NK-92 (cell line): Measurements from ENCODE around the gene MTCH1.
"Not testable (repeated sequence)": the region's sequence is repeated elsewhere in the genome, so short reads cannot be mapped to it uniquely, and the experiment has no call there.

Source experiments
- DNase-seq: peaks from one replicate; lab custom pipeline; 2025; ENCODE audit not compliant: unreplicated experiment; lab: John Stamatoyannopoulos, UW

Gene MTCH1

DNA sequence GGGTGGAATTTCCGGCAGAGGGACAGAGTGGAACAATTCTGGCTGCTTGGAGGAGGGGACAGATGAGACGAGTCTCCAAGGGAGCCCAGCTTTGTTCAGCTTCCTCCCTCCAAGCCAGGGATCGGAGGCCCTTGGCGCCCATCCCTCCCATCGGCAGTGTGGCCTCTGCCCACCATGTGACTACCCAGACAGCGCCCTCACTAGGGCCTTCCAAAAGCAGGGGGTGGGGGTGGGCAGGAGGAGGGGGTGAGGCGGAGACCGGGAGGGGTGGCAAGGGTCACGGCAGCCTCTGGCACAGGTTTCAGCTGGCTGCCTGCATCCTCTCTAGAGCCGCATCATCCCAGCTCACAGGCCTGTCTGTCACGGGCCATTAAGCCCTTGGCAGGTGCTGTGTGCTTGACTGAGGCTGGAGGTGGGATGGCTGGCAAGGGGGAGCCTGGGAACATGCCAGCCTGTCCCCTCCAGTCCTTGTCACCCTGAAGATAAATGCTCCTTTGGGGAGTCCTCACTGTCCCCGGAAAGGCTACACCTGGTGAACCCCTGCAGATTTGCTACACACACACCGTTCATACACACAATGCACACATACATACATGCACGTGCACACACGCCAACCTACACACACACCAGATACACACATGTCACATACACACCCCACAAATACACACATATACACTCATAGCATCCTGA lies 13.2 kb upstream of the MTCH1 start:
- no peak for DNase-seq

DNA sequence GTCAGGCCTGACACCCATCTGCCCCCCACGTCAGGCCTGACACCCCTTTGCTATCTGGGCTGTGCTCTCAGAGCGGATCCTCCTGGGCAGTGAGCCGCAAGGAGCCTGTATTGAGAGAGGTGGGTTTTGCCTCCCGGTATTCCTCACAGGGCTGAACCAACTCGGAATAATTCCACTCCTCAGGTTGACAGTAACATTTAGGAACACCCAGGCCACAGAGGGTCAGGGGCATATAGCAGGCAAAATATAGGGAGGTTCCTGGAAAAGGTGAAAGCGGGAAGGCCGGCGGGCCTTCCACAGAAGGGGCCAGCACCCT lies 12.7 kb upstream of the MTCH1 start:
- DNase-seq: no peak

DNA sequence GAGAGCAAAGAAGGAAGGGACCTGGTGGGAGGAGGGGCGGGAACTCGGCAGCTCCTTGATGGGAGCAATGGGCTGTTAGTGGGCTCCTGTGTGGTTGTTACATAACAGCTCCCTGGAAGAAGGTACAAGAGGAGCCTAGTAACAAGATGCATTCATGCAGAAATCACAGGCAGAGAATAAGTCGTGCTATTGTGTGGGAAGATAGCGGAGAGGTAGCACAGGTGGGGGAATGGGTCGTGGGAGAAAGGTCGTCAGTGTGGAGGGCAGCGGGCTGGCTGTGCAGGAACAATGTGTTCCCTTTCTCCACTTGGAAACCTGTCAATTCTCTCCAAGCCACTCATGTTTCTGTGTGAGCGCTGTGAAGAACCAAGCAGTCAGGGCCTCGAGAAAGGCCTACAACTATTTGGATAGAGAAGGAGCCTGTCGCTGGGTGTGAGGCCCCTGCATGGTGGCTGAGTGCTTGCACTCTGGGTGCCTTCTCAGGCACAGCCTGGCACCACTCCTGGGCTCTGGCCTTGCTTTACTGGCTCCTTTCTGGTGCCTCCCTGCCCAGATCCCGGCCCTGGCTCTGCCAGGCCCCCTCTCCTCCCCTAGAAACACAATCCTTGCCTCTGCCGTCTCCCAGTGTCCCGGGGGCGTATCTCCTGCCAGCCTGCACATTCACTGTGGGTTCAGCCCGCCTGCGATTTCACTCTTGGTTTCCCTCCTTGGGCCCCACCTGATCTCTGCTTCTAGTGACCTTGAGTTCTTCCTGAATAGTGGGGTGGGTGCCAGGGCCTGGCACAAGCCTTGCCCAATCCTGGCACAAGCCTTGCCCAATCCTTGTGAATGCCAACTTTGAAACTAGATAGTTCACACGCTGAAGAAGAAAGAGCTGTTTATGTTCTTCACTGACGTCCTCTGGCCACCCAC lies 12.1 kb upstream of the MTCH1 start:
- DNase-seq: no peak

DNA sequence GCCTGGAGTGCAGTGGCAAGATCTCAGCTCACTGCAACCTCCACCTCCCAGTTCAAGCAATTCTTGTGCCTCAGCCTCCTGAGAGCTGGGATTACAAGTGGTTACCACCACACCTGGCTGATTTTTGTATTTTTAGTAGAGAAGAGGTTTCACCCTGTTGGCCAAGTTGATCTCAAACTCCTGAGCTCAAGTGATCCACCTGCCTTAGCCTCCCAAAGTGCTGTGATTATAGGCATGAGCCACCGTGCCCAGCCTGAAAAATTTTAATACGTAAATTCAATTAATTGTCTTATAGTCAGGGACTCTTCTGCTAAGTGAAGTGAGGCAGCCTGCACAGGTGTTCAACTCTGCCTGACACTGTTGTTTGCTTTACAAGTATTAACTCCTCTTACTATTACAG lies 4.4 kb upstream of the MTCH1 start:
- DNase-seq: not testable (repeated sequence)

DNA sequence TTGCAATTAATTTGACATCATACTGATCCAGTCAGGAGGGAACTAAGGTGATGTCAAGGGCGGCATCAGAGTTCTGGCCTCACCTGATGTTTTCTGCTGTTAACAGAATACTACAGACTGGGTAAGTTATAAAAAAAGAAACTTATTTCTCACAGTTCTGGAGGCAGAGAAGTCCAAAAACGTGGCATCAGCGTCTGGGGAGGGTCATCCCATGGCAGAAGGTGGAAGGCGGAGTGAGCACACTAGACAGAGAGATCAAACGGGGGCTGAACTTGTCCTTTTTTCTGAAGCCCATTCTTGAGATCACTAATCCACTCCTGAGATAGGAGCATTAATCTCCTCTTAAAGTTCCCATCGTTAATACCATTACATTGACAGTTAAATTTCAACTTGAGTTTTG lies 3.3 kb upstream of the MTCH1 start:
- DNase-seq: no peak

DNA sequence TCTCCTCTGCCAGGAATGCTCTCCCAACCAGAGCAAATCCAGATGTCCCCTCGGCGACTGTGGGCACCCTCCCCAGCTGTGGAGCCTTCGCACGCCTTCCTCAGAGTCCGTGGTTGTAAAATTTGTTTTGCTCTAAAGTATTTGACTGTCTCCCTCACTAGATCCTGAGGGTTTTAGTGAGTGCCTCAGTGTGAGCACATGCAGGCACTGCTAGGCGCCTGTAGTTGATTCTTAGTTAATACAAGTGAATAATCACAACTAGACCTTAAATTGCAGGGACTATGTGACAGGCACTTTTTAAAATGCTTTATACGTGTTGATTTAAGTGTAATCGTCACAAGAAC lies 680 bp upstream of the MTCH1 start:
- DNase-seq: no peak

DNA sequence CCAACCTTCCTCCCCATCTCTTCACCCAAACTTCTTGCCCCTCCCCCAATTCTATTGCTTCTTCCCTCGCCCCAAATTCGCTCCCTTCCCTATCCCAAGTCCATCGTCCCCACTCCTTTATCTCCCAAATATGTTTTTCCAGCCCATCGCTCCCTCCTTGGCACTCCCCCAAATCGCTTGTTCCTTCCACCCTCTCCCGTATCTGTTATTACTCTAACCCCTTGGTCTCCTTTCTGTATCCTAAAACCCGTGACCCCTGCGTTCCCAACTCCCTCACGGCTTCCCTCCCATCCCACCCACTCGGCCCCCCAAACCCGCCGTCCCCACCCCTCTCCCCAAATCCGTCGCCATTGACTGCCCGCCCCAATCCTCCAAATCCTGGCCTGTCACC lies 584 bp downstream of the MTCH1 start:
- DNase-seq: no peak

DNA sequence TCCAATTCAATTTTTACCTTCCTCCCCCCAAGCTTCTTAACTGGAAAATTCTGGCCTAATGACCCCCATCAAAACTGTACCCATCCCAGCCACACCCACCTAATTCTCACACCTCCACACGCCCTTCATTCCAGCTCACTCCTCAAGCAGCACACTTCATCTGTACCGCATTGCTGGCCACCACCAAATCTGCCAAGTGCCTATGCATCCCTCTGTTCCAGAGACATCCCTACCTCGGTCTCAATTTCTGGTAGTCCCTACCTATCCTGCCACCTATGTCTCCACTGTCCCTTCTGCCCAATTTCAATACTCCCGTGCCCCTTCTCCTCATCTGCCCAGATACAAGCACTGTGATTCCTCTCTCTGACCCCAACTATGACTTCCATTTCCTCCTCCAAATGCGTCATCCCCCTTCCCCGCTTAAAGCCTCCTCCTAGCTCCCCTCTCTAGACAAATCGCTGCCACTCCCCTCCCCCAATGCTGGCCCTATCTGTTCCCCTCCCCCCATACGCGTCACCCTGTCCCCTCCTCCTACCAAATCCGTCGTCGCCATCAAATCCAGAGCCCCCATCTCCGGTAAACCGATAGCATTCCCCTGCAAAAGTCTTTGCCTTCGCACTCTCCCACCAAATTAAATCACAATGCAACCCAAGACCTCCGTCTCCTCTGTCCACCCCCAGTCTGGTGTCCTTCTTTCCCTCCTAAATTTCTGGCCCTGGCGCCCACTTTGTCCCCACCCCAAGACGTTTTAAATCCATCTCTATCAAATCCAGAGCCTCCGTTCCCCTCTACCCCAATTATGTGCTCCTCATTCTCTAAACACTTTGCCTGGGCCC lies 1.2 kb downstream of the MTCH1 start:
- DNase-seq: no peak

DNA sequence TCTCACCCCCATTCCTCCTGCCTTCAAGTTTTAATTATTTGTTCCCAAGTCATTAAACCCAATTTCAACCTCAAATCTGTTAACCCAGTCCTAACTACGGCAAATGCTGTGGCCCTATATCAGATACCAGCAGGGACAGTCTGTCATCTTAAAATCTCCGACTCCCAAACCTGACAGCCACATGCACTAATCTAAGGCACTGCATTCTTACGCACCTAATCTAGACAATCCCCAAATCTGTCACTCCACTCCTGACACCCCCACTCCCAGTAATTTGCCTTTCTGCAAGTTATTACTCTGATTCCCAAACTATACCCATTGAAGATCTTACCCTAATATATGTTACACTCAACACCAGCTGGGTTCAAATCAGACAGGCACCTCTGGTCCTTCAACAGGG lies 2.5 kb downstream of the MTCH1 start:
- DNase-seq: no peak

DNA sequence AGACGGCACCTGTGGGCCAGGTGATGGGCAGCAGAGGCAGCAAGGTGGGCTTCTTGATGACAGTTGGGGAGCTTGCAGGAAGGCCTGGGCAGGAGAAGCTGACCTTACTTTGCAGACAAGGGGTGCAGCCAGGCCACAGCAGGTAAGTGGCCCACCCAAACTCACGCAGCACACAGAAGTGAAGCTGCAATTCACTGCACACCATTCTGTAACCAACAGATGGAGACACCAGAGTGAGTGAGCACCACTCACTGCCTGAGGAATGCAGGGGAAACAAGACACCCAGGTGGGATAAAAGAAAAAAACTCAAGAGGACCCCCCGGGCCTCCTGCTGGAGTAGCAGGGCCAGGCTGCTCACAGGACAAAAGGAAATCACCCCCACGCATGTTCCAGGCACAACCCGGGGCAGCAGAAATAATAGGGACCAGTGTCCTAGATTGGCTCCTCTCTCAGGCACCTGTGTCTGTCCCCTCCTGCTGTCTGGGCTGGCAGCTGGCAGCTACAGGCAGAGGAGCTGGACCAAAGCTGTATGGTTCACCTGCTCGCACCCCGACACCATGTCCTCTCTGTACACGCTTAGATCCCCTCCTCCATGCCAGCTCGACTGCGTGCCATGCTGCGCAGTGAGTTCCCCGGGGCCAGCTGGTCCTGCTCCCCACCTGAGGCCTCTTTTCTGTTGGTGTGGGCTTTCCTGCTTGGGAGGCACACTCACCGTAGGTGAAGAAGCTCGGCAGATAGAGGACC lies 4.9 kb downstream of the MTCH1 start:
- DNase-seq: no peak

DNA sequence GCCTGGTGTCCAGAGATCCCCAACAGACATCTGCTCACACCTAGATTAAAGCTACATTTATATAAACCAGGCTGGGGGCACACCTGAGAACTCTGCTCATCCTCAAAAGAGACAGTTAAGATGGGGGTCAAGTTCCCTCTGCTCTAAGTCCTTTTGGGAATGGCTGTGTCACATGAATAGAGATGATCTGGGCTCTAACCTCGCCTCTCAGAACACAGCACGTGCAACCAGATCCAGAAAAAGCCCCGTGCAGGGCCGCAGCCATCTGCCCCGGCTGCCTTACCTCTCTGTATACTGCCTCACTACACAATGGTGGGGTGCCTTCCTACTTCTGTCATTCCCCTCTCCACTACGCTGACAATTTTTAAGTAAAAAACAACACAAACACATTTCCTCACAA lies 5.9 kb downstream of the MTCH1 start:
- DNase-seq: no peak

DNA sequence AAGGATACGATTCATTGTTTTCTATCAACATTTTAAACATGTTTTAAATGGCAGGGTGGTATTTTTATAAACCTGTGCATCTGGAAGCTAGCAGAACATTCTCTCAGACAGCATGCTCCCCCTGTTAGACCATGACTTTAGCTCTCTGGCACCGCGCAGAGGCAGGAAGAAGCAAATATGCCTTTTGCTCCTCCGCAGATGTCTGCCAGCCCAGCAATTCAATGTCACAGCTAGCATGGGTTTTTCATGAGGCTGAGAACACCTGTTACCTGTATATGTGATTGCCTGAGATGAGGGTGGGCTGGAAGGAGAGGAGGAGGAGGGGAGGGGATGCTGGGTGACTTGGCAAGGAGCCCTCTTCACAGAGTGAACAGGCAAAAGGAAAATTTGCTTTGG lies 6.7 kb downstream of the MTCH1 start:
- no peak for DNase-seq

DNA sequence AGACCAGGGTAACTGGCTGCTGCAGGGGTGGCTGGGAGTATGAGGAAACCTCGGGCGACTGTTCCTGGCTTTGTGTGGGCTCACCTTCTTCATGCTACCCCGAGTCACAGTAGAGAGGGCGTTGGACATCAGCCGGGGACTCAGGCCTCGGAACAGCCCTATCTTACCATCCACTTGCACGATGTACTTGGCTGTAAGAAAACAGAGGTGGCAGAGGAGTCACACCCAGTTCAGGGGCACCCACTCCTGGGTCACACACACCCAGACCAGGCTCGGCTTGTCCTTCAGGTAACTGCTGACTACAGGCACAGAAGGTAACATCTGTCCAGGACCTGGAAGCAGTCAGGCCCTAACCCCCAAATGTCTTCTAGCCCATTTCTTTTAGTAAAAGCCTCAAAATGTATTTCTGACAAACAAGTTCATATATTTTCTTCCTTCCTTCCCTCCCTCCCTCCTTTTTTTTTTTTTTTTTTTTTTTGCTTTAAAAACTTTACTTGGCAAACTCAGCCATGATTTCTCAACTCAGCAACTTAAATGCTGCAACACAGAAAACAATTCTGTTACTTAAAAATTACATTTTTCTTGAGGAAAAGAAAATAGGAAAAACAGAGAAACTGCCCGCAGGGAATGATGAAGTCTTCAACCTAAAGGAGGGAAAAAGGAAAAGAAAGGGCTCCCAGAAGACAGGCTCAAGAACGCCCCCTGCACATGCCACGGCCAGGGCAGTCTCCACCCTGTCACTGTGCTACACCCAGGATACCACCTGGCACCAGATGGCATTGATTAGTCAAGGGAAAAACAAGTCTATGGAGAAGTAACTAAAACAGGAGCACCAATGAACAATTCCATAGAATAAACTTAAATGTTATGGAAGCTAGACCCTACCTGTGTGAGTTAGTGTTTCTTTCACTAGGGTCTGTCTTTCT lies 7.3 kb downstream of the MTCH1 start:
- no peak for DNase-seq

DNA sequence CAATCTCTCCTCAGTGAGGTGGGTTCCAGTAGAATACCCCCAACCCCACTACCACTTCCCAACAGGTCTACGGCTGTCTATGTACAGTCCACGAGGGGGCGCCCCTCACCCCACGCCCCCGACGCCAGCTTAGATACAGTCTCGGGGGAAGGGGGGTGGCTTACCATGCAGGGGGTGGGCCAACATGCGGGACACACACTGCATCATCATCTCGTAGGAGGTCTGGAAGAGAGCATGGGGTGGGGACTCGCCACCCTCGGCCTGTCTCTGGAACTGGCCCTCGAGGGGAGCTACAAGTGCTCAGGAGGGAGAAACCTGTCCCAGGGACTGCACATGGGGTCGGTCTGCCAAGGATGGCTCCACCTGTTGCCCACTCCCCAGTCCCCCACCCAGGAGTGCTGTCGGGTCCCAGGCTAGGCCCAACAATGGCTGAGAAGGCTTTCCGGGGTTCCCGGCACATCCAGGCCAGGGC lies 8.5 kb downstream of the MTCH1 start:
- no peak for DNase-seq

DNA sequence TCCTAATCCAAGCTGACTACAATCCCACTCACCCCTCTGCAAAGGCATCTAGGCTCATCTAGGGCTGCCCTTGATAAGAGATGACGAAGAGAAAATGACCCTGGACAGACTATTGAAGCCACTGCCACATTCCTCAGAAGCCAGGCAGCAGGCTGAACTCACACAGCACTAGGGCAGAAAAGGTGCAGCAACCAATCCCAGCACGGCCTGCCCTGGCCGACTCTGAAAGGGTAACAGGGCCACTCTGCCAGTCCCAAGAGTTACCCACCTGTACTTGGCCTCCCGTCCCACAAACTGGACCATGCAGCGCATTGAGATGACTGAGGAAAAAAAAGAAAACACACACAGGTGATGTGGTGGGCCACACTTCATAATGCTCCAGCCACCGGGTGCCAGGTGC lies 9.1 kb downstream of the MTCH1 start:
- no peak for DNase-seq

DNA sequence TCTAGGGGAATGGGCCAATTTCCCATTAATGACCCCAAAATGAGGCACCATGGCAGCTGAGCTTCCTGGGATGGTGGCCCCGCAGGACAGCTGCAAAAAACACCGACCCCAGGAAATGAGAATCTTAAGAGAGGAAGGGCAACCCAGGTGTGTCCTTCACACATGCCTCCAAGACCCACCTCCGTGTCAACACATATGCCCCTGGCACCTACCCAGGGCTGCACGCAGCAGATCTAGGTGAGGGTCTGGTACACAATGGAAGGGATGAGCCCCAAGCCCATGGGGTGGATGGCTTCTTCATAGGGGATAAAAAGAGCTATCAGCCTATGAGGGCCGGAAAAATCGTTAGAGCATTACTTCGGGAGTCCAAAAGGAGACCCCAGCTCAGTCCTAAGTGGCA lies 9.5 kb downstream of the MTCH1 start:
- DNase-seq: no peak

DNA sequence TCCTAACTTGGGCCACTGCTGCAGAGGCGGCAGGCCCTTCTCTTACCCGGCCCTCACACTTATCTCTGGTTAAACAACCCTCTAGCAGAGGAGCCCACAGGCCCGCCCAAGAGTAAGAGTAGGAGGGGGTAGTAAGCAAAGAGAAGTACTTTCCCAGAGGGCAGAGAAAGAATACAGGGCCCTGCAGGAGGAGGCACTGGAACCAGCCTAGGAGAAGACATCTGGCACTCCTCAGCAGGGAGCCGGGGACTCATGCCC lies 10.1 kb downstream of the MTCH1 start:
- no peak for DNase-seq

DNA sequence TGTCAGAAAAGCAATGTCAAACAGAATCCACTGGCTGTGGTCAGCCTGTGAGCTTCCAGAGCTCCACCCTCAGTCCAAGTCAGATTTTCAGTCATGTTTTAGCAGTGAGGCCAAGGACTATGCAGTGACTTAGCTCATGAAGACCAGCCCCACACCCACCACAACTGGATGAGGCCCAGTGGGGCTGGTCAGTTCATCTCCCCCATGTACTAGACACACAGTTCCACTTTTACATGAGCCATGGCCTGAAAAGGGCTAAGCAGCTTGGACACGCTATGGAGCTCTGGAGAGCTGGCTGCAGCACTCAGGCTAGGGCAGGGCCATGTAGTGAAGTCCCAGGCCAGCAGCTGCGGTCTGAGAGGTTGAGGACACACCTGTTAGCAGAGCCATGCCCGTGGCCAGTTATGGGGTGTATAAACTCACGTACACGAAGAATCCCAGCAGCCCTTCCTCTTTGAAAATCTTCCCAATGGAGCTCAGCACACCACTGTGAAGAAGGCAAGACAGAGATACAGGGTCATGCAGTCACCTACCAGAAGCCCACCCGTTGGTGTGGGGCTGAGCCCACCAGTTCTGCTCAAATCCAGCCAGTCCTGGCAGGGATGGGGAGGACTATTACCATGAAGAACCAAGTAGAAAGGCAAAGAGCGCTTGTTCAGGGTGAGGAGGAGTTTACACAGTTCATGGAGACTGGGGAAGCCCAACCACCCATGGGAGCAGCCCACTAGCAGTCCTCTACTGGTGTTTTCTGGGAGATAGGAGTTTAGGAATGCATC lies 10.6 kb downstream of the MTCH1 start:
- no peak for DNase-seq

DNA sequence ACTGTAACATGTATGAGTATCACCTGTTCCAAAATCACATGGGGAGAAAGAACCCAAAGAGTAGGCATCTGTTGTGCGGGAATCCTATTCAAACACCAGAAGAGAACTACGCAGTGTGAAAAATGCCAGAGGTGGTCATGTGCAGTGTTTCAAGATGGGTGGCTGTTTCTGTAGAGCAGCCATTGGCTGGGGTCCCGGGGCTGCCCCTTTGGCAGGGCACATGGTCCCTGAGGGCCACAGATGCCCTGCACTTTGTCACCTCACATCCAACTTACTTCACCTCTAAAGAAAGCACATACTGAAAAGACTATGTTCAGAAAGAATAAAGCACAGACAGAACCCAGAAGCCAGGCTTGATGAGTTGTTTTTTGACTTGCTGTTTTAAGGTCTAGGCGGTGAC lies 12.3 kb downstream of the MTCH1 start:
- no peak for DNase-seq

DNA sequence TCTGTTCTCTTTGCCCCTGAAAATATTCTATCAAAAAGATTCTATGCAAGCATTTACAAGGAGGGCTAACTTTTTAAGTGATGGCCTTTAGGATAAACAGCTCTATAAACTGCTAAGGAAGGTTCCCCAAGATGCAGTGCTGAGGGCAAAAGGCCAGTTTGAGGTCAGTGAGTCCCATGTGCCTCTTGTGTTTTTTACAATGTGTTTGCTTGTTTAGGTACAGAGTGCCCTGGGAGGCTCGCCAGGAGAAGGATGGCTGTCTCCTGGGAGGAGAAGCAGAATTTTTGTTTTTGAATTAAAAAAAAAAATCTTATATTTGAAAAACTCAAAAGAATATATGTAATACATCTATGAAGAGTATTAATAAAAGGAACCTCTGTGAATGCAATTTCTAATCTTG lies 12.8 kb downstream of the MTCH1 start:
- no peak for DNase-seq
